ENCODE data around the gene RNF183. TPM values are rescaled to one million over a fixed set of nuclear protein-coding genes. Genes with fewer than 3 reads are reported as not detected.

Gene RNF183
- total RNA-seq, 4 donors from 2014 or later, result not detected

- H3K36me3 ChIP-seq, result peaks cover 0 to 55% of the 10 kb centered on the region in 2 donors
These were observed 9.8 kb downstream of the RNF183 start for GRCh38 chr9:113293285-113293878.

GRCh38 chr9:113290052-113290607 lies 13.0 kb downstream of the RNF183 start:
- intact Hi-C loops (cut with DNase I; ENCODE audit: low total_unique reads), result no loop called here
- ATAC-seq (no peak), DNase-seq (no peak)
- in situ Hi-C loops (cut with MboI; ENCODE audit: low sequenced_read_pairs in 4 of 4), result no loop called here
- Histone ChIP-seq H3K36me3 (peaks cover 0 to 87% of the 10 kb centered on the region in 2 donors), H3K4me1 (no peaks in the 10 kb centered on the region), H3K27ac (no peak overlapping the region), H3K4me3 (no peak overlapping the region), H3K27me3 (no peaks in the 10 kb centered on the region), H3K9me3 (no peaks in the 10 kb centered on the region)
- TF ChIP-seq POLR2A (IDR thresholded peaks at IDR 0.05) (no peak), CTCF (IDR thresholded peaks at IDR 0.05 in 4 of 5, conservative IDR thresholded peaks at IDR 0.05 in 1 of 5) (no peak)

More at GRCh38 chr9:113293285-113293878, 9.8 kb downstream of the RNF183 start:
- no peaks in the 10 kb centered on the region for H3K4me1 ChIP-seq
- DNase-seq (no peak), ATAC-seq (no peak)
- TF ChIP-seq POLR2A (IDR thresholded peaks at IDR 0.05) (no peak), CTCF (IDR thresholded peaks at IDR 0.05 in 4 of 5, conservative IDR thresholded peaks at IDR 0.05 in 1 of 5) (no peak)
- intact Hi-C loops (cut with DNase I; ENCODE audit: low total_unique reads) (no loop called here), in situ Hi-C loops (cut with MboI; ENCODE audit: low sequenced_read_pairs in 4 of 4) (no loop called here)
- no peaks in the 10 kb centered on the region for H3K9me3 ChIP-seq
- H3K27me3 ChIP-seq, result no peaks in the 10 kb centered on the region
- no peak overlapping the region for H3K27ac ChIP-seq
- no peak overlapping the region for H3K4me3 ChIP-seq

GRCh38 chr9:113289091-113289490 lies 14.1 kb downstream of the RNF183 start:
- intact Hi-C loops (cut with DNase I; ENCODE audit: low total_unique reads) (loop anchor here (5.0 kb wide), 1 partner anchor 903 kb away; no protein-coding TSS in a partner anchor), in situ Hi-C loops (cut with MboI; ENCODE audit: low sequenced_read_pairs in 4 of 4) (no loop called here)
- no peak for ATAC-seq
- Histone ChIP-seq H3K27me3 (no peaks in the 10 kb centered on the region), H3K4me1 (no peaks in the 10 kb centered on the region), H3K4me3 (no peak overlapping the region), H3K9me3 (no peaks in the 10 kb centered on the region), H3K36me3 (peaks cover 0 to 98% of the 10 kb centered on the region in 2 donors), H3K27ac (no peak overlapping the region)
- TF ChIP-seq POLR2A (IDR thresholded peaks at IDR 0.05) (no peak), CTCF (IDR thresholded peaks at IDR 0.05 in 4 of 5, conservative IDR thresholded peaks at IDR 0.05 in 1 of 5) (no peak)
- no peak for DNase-seq

- TF ChIP-seq POLR2A (IDR thresholded peaks at IDR 0.05) (no peak), CTCF (IDR thresholded peaks at IDR 0.05 in 4 of 5, conservative IDR thresholded peaks at IDR 0.05 in 1 of 5) (no peak)
- Histone ChIP-seq H3K4me1 (peaks cover 3 to 6% of the 10 kb centered on the region in 2 donors), H3K9me3 (no peaks in the 10 kb centered on the region), H3K36me3 (peaks cover 6 to 97% of the 10 kb centered on the region in 2 donors), H3K27me3 (no peaks in the 10 kb centered on the region), H3K27ac (no peak overlapping the region), H3K4me3 (no peak overlapping the region)
- DNase-seq (no peak), ATAC-seq (no peak)
- in situ Hi-C loops (cut with MboI; ENCODE audit: low sequenced_read_pairs in 4 of 4) (no loop called here), intact Hi-C loops (cut with DNase I; ENCODE audit: low total_unique reads) (no loop called here)
These were observed 21.8 kb downstream of the RNF183 start for GRCh38 chr9:113281356-113281755.

All from gastrocnemius medialis (tissue), 4 donors.